Endodermal cell (in vitro differentiated cells): Measurements from ENCODE around the gene PLCB1. TPM values are rescaled to one million over a fixed set of nuclear protein-coding genes. Genes with fewer than 3 reads are reported as not detected.

ENCODE experiments used
- DNase-seq: peaks from one replicate; pipeline ENCODE4 v3.0.0-alpha.2; 2017
- H3K27ac ChIP-seq: 2 replicates; pipeline ENCODE4 v1.5.1; 2013; ENCODE audit warnings: mild to moderate bottlenecking, low read depth, low read length, moderate library complexity
- H3K27me3 ChIP-seq: 2 replicates; pipeline ENCODE4 v1.6.1; 2013; ENCODE audit warnings: mild to moderate bottlenecking, low read length, moderate library complexity; ENCODE audit not compliant: insufficient read depth, control insufficient read depth, poor library complexity, severe bottlenecking
- H3K36me3 ChIP-seq: 2 replicates; pipeline ENCODE4 v1.7.0; 2013; ENCODE audit warnings: mild to moderate bottlenecking, low read length, moderate library complexity; ENCODE audit not compliant: control insufficient read depth, insufficient read depth
- H3K4me1 ChIP-seq: one replicate; pipeline ENCODE4 v1.7.0; 2013; ENCODE audit warnings: low read length; ENCODE audit not compliant: control insufficient read depth, insufficient read depth
- H3K4me3 ChIP-seq: 2 replicates; pipeline ENCODE4 v1.5.1; 2013; ENCODE audit warnings: mild to moderate bottlenecking, low read length, moderate library complexity
- H3K9ac ChIP-seq: 2 replicates; pipeline ENCODE4 v1.6.1; 2013; ENCODE audit warnings: mild to moderate bottlenecking, low read length, moderate library complexity; ENCODE audit not compliant: poor library complexity, severe bottlenecking; ENCODE audit errors: extremely low read depth
- H3K9me3 ChIP-seq: 2 replicates; pipeline ENCODE4 v1.6.1; 2013; ENCODE audit warnings: mild to moderate bottlenecking, low read length, moderate library complexity; ENCODE audit not compliant: control insufficient read depth
- H3K27ac Mint-ChIP-seq: 2 replicates; pipeline ENCODE4 v1.8.0; 2020; ENCODE audit warnings: mixed read lengths
- H3K27me3 Mint-ChIP-seq: 2 replicates; pipeline ENCODE4 v1.8.0; 2021; ENCODE audit warnings: mild to moderate bottlenecking, mixed read lengths; ENCODE audit not compliant: insufficient read depth
- H3K36me3 Mint-ChIP-seq: 2 replicates; pipeline ENCODE4 v1.8.0; 2020; ENCODE audit warnings: low read depth, mixed read lengths
- H3K4me1 Mint-ChIP-seq: 2 replicates; pipeline ENCODE4 v1.8.0; 2020; ENCODE audit warnings: mixed read lengths
- H3K4me3 Mint-ChIP-seq: 2 replicates; pipeline ENCODE4 v1.8.0; 2020; ENCODE audit warnings: mild to moderate bottlenecking, moderate library complexity, mixed read lengths
- H3K9me3 Mint-ChIP-seq: 2 replicates; pipeline ENCODE4 v1.8.0; 2020; ENCODE audit warnings: mild to moderate bottlenecking, mixed read lengths
- WGBS, 2 experiments: methylation state at CpG; one replicate each; pipeline versions ENCODE4 v1.1.5 to v1.1.7; 2013; ENCODE audit warnings: missing lambda C conversion rate in 2 of 2, mixed read lengths in 1 of 2; ENCODE audit not compliant: insufficient coverage in 1 of 2, insufficient read length in 1 of 2; 5-methylcytosine and 5-hydroxymethylcytosine counted together
- total RNA-seq, 2 donors: library from RNA; stranded (reverse); fragmentation: NEBNext Ultra II Directional in 1 of 2; extraction: Animal tissue kit (Norgen Biotek cat#: 25700) in 1 of 2; gene quantifications; 2 replicates in 1 of 2; 3 replicates in 1 of 2; pipeline ENCODE4 v1.2.1, GENCODE V29; 2021
- TF ChIP-seq, protein P1 (sequence below): fragments of 200-600 bp; sonication (generic); conservative IDR thresholded peaks from 2 replicates; pipeline ENCODE4 v1.5.0; 2021; ENCODE audit warnings: antibody characterized with exemption, mild to moderate bottlenecking

The PLCB1 gene
- total RNA-seq, 2 donors from 2014 or later, result 15.3 to 16.5 TPM

DNA sequence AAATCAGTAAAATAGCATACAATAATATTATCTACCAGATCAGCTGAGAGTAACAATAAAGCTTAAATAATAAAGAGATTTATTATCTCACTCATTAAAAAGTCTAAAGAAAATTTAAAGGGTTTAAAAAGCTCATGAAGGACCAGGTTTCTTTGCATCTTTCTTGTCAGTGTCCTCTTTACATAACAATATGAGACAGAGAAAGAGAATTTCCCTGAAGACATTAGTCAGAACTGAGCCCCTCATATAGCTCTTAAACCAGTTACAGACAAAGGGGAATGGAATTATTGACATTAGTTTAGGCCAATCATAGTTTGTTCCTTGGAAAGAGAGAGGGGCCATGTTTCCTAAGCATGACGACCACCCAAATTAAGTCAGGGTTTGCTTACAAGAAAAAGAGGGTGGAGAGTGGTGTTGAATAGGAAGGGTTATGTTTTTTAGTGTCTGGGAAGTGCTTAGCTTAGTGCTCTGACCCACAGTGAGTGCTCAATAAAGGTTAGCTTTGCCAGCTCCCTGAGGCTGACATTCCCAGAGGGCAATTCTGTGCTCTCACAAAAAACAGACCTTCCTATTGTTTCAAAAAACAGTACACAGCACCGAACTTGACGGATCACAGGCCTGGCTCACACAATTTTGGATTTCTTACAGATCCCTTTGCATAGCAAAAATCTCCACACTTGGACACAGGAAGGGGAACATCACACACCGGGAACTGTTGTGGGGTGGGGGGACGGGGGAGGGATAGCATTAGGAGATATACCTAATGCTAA lies 3.6 kb upstream of the PLCB1 start:
- WGBS, 2 experiments, result 50 to 83% methylated on average over 1 to 5 of the region's 5 CpGs
- Histone ChIP-seq H3K36me3 (no peaks in the 10 kb centered on the region), H3K9ac (no peak overlapping the region), H3K4me1 (peaks cover 7% of the 10 kb centered on the region), H3K9me3 (no peaks in the 10 kb centered on the region), H3K4me3 (no peak overlapping the region), H3K27ac (no peak overlapping the region), H3K27me3 (peaks cover 15% of the 10 kb centered on the region)
- DNase-seq, result no peak
- peaks cover 39% of the 10 kb centered on the region for H3K4me1 Mint-ChIP-seq
- peaks cover 27% of the 10 kb centered on the region for H3K27me3 Mint-ChIP-seq
- no peak overlapping the region for H3K4me3 Mint-ChIP-seq
- no peaks in the 10 kb centered on the region for H3K36me3 Mint-ChIP-seq
- TF ChIP-seq, protein P1, sequence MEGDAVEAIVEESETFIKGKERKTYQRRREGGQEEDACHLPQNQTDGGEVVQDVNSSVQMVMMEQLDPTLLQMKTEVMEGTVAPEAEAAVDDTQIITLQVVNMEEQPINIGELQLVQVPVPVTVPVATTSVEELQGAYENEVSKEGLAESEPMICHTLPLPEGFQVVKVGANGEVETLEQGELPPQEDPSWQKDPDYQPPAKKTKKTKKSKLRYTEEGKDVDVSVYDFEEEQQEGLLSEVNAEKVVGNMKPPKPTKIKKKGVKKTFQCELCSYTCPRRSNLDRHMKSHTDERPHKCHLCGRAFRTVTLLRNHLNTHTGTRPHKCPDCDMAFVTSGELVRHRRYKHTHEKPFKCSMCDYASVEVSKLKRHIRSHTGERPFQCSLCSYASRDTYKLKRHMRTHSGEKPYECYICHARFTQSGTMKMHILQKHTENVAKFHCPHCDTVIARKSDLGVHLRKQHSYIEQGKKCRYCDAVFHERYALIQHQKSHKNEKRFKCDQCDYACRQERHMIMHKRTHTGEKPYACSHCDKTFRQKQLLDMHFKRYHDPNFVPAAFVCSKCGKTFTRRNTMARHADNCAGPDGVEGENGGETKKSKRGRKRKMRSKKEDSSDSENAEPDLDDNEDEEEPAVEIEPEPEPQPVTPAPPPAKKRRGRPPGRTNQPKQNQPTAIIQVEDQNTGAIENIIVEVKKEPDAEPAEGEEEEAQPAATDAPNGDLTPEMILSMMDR, result no peak
- no peaks in the 10 kb centered on the region for H3K9me3 Mint-ChIP-seq
- H3K27ac Mint-ChIP-seq, result no peak overlapping the region

DNA sequence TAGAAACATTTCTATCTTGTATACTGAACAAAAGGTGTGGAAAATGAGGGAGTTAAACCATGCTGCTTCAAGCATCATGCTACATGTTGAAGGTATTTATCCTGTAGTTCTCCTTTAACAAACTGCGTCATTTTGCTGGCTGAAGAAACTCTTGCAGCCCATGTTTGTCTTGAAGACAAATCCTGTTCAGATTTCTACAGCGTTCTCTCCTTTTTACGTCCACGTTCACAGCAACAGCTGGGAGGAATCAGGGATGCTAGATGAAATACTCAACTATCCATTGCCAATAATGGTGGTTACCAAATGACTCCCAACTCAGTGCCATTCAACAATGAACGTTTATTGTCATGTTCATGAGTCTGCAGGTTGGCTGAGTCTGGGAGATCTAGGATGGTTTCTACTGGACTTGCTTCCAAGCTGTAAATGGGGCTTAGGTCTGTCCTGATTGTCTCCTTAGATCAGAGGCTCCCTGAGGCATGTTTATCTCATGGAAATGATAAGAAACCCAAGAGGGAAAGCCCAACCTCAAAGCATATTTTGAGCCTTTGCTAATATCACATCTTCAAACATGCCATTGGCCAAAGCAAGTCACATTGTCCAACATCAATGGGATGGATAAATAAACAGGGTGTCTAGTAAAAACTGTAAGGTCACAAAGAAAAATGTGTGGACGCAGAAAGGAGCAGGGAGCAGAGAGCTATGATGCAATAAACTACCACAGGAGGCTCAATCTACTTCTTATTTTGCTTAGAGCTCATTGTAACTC lies 2.7 kb upstream of the PLCB1 start:
- TF ChIP-seq, protein P1, result no peak
- no peaks in the 10 kb centered on the region for H3K36me3 Mint-ChIP-seq
- H3K4me1 Mint-ChIP-seq, result peaks cover 39% of the 10 kb centered on the region
- peaks cover 36% of the 10 kb centered on the region for H3K27me3 Mint-ChIP-seq
- peaks cover 7% of the 10 kb centered on the region for H3K4me1 ChIP-seq
- peak overlapping the region; percentile 50 for H3K4me3 ChIP-seq
- H3K9me3 ChIP-seq, result no peaks in the 10 kb centered on the region
- H3K9me3 Mint-ChIP-seq, result no peaks in the 10 kb centered on the region
- H3K27ac Mint-ChIP-seq, result no peak overlapping the region
- peaks cover 24% of the 10 kb centered on the region for H3K27me3 ChIP-seq
- DNase-seq, result no peak
- H3K36me3 ChIP-seq, result no peaks in the 10 kb centered on the region
- H3K9ac ChIP-seq, result no peak overlapping the region
- no peak overlapping the region for H3K4me3 Mint-ChIP-seq
- WGBS, 2 experiments, result 81 to 88% methylated on average over 4 to 6 of the region's 6 CpGs
- H3K27ac ChIP-seq, result no peak overlapping the region

DNA sequence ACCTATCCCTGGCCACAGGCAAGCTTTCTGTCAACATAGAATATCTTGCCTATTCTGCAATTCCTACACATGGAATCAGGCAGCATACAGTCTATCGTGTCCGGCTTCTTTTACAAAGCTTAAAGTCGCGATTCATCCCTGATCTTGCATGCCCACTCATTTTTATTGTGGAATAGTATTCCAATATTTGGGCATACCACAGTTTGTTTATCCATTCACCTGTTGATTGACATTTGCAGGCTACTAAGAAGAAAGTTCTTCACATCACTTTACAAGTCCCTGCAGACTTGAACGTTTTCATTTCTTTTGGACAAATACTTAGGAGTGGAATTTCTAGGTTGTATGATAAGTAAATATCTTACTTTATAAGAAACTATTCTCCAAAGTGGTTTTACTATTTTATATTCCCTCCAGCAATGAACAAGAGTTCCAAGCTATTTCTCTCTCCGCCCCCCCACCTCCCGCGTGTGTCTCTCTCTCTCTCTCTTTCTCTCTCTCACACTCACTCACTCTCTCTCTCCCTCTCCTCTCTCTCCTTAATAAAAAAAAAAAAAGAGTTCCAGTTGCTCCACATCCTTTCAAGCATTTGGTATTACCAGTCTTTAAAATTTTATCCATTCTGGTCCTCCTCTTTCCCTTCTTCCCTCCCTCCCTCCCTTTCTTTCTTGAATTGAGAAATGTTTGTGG lies 1.1 kb upstream of the PLCB1 start:
- WGBS, 2 experiments, result 85 to 87% methylated on average over 3 to 7 of the region's 8 CpGs
- peaks cover 44% of the 10 kb centered on the region for H3K4me1 Mint-ChIP-seq
- peak overlapping the region; percentile 80 for H3K4me3 ChIP-seq
- DNase-seq, result no peak
- no peak overlapping the region for H3K9ac ChIP-seq
- H3K4me3 Mint-ChIP-seq, result peak overlapping the region; percentile 61
- no peak overlapping the region for H3K27ac ChIP-seq
- H3K27me3 ChIP-seq, result peaks cover 28% of the 10 kb centered on the region
- H3K9me3 Mint-ChIP-seq, result no peaks in the 10 kb centered on the region
- H3K27ac Mint-ChIP-seq, result no peak overlapping the region
- no peaks in the 10 kb centered on the region for H3K36me3 Mint-ChIP-seq
- peaks cover 42% of the 10 kb centered on the region for H3K27me3 Mint-ChIP-seq
- H3K4me1 ChIP-seq, result peaks cover 7% of the 10 kb centered on the region
- TF ChIP-seq, protein P1, result no peak
- no peaks in the 10 kb centered on the region for H3K36me3 ChIP-seq
- no peaks in the 10 kb centered on the region for H3K9me3 ChIP-seq
